Activated CD4-positive, alpha-beta T cell treated with anti-CD3 and anti-CD28 coated beads, Interleukin-2, amount 50 U/mL, for 4 hours (primary cell): ENCODE results near the gene BOLA1.
A peak's percentile ranks its signal among the peaks of the same experiment; 100 is the strongest.

Source experiments
- DNase-seq, 2 experiments: peaks; one replicate each; pipeline ENCODE4 v3.0.0-alpha.2; 2020

BOLA1 gene

DNA sequence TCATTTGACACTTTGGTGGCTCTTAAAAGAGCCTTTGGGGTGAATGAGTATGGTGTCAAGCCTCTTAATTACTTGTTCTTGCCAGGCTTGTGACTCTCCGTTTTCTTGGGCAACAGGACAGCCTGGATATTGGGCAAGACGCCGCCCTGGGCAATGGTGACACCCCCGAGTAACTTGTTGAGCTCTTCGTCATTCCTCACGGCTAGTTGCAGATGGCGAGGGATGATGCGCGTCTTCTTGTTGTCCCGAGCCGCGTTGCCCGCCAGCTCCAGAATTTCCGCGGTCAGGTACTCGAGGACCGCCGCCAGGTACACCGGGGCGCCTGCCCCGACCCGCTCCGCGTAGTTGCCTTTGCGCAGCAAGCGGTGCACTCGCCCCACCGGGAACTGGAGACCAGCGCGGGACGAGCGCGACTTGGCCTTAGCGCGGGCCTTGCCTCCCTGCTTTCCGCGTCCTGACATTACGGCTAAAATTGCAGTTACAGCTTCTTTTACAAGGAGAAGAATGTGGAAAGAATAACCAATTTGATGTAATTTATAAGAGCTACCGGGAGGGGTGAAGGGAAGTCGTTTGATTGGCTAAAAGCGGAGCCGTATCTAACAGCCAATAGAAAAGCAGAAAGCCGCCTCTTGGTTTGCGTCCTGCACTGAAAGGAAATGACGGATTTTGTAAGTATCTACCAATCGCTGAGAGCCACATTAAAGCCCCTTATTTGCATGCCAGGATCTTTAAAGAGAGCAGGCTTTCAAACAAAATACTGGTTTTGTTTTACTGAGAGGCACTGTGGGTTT is 11.7 kb upstream of the BOLA1 start:
- peak; percentile 56 to 63 for DNase-seq

DNA sequence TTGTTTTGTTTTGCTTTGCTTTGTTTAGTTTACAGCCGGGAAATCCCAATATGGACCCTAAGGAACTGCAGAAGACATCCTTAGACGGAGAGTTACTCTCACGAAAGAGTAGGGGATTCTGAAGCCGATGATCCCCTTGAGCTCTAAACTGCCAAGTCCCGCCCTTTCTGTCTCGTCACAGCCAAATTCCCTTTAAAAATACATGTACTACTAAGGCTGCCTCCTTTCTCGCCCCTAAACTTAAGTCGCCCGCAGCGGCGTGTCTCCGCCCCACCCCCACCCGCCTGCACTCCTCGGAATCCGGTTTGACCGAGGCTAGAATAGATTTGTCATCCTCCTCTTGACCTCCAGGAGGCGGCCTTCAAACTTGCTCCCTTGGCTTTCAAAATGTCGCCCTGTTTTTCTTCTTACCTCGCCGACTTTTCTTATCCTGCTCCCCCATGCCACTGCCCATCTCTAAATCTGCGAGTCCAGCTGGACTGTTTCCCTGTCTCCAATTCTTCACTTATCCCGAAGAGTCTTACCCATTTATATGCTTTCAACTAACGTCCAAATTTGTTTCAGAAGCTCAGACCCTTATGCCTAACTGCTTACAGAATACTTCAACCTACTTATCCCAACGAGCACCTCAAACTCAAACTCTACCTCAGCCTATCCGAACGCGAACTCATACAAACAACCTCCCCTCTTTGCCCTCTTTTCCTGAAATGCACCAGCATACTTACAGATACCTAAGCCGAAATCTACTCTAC is 10.9 kb upstream of the BOLA1 start:
- DNase-seq = peak; percentile 53 to 60

DNA sequence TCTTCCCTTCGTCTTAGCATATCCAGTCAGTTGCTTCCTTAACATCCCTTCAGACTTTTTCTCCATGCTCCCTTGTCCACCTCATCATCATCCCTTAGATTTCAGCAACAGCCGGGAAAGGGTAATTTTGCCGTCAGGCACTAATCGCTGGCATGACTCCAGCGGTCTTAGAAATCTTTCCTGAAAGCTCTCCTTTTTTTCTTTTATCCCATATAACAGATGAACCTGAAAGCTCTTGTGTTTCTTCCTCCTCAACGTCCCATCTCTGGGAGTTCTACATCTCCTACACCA is 10.4 kb upstream of the BOLA1 start:
- no peak for DNase-seq

DNA sequence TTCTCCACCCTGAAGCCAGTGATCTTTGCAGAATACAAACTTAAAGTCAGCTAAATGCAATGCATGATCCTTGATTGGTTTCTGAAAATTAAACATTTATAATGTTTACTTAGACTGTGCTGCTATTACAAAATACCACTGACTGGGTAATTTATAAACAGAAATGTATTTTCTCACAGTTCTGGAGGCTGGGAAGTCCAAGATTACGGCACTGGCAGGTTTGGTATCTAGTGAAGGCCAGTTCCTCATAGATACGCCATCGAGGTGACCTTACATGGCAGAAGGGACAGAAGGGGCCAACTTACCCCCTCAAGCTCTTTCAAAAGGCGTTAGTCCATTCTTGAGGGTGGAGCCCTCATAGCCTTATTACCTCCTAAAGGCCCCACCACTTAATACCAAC is 2.8 kb upstream of the BOLA1 start:
- no peak for DNase-seq

DNA sequence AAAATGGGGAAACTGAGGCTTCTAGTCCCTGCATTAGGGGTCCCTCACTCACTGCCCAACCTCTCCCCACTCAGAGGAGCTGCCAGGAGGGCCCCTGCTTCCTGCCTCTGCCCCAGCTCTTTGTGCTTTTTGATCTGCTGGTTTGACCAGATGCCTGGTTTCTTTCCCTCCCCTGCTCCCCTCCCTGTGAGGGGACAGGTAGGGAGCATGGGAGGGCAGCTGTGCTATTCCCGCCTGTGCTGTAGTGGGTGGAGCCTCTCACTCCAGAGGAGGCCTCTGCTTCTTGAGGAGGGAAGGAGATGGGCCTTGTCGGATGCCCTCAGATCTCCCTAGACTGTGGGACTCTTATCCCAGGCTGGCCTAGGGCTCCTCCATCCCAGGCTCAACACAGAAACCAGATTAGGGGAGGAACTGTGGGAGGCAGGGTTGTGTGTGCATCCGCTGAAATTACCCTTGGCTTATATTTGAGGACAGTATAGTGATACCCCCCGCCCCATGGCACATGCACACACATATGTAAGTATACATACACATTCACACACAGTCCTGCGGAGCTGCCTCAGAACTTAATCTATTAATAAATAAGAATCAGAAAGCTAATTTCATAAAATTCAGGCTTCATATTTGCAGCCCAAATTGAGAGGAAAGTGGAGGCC is 4.6 kb downstream of the BOLA1 start:
- no peak for DNase-seq

DNA sequence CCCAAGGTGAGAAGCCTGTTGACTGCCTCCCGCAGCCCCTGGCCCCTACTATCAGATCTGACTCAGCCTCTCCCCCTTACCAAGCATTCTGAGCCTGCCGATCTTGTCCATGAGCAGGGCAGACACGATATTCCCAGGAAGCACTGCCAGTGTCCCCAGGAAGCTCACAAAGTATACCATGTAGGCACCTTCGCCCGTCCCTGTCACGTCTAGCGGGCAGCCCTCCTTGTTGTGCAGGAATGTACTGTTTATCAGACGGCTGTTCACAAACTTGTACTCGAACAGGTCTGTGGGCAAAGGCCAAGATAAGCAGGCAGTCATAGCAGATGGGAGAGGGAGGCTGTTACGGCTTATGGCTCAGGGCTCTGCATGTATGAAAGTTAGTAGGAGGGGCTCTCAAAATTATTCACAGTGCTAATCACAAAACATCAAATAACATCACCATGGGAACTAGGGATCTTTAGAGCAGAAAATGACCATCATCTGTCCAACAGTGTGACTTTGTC is 7.3 kb downstream of the BOLA1 start:
- no peak for DNase-seq

DNA sequence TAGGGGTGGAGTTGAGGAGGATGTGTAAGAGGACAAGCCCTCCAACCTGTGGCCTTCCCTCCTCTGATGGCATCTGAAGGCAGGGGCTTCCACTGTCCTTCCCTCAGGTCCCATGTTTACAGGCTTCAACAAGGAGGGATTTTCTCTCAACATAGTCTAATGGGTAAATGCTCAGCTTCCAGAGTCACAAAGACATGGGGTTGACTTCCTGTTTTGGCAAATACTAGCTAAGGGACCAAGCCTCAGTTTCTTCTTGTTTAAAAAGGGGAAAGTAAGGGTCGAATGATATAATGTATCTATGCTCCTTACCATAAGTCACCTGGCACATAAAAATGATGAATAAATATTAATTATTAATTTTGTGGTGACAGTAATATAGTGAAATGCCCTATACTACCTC is 15.2 kb downstream of the BOLA1 start:
- no peak for DNase-seq

DNA sequence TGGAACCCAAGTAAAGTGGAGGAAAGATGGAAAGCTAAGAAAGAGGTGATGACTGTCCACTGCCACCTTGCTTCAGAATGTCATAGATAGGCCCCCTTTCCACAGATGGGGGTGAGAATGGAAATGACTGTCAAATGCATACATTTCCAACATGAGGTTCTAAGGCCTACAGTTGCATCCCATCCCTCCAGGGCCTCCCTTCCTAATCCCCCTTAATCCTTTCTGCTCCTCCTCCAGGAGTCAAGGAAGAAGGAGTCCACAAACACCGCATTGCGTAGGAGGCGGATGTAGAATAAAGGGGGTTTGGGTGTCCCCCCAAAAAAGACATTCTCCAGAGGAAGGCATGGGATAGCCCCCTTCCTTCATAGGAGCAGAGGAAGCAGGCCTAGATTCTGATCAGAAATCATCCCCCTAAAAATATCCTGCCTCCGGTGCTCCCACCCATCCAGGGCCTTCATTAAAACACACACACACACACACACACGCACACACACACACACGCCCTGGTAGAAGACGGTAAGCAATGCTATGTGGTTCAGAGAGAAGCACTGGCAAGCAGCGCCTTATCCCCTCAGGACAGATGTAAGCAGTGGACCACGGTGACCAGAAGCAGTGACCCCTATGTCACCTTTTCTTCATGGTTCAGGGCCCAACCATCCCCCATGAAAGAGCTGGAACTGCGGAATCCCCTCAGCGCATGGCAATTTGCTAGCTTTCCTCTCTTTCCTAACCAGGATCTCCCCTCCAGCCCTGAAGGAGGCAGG is 16.2 kb downstream of the BOLA1 start:
- no peak for DNase-seq

DNA sequence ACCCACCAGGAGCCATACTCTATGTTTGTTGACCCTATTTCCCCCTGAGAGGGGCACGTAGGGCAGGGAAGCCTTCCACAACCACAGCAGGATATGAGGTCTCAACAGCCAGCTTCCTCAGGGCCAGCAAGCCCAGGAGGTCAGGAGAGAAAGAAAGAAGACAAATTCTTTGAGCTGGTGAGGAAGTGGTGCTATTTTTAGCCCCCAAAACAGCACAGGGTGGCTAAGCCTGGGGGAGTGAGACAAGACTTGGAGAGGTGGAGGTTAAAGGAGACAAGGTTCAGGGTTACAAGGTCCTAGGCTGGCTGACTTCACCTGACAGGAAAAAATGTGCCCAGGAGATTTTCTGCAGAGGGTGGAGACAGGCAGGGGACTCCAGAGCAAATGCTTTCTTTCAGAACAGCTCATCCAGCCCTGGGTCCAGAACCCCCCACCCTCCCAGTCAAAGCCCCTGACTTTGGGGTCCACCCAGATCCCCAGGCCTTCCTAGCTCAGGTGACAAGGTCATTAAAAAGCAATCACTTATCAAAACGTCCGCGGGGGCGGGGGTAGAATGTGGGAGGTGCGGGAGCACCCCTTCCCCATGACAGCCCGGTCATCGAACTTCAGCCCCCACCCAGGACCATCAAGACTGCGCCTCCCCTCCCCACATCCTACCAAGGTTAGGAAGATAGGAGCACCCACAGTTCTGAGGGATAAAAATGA is 17.0 kb downstream of the BOLA1 start:
- no peak for DNase-seq

DNA sequence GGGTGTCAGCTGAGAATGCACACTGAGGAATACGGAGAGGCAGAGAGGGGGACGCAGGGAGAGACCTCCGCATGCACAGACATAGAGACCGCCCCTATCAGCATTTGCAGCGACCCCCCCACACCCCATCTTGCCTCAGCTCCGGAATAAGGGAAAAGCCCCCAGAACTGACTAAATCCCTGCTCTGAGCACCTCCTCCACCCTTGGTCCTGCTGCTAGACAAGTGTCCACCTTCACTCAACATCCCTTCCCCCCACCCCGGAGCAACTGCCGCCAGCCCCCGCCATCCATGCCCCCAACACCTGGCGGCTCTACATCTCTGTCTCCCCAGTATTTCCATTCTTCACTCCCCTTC is 17.5 kb downstream of the BOLA1 start:
- DNase-seq = no peak

DNA sequence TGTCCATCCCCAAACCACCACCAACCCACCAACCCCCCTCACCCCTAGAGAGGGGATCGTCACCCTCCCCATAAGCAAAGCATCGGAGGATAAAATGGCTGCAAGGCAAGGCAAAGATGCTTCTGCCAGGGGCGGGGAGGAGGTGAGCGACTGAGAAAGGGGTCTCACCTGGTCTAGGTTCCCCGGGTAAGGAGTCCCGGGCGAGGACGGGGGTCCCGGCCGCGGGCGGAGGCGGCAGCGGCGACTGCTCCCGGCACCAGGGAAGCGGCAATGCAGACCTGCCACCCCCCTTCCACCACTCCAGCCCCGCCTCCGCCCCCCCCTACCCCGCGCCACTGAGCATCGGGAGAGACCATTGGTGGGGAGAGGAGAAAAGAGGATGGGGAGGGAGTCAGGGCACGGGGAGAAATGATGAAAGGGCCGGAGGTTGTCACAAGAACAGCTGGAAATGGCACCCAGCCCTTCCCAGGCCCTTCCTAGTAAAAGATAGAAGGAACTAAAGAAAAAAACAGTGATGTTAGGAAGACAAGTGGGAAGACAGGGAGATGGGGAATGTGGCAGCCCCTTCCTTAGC is 18.3 kb downstream of the BOLA1 start, which contains the start of gene SV2A:
Gene SV2A (minus strand): TSS at position 274 of the 574 bp plus-strand sequence. CDS start 4,004 bp downstream, outside the sequence.
- peak; percentile 27 to 29 for DNase-seq

DNA sequence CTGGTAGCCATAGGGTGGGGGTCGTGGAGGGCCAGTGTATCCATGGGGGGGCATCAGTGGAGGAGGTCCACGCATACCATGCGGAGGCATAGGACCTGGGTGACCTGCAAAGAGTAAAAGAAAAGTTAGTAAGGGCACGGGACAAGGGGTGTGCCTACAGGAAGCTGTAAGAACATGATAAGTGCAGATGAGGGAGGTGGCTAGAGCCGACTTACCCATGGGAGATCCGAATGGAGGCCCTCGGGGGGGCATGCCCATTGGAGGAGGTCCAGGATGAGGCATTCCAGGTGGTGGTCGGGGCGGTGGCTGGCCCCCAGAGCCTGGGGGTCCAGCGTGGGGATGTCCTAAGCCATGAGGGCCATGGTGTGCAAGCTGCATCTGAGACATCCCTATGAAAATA is 24.3 kb downstream of the BOLA1 start:
- no peak for DNase-seq

DNA sequence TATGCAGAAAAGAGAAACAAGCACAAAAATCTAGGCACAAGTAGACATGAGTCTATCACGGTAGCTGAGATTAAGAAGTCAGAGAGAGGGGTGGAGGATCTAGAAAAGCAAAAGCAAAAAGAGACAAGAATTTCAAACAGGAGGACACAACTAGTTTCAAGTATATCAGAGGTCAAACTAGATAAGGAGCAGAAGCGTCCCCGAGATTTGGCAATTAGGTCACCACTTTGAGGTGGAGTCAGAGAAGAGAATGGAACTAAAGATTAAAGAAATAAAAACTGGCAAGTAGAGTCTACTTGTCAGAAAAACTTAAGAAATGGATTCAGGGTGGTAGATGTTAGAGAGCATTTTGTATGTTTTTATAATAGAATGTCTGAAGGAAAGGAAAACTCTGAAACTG is 26.0 kb downstream of the BOLA1 start:
- no peak for DNase-seq

DNA sequence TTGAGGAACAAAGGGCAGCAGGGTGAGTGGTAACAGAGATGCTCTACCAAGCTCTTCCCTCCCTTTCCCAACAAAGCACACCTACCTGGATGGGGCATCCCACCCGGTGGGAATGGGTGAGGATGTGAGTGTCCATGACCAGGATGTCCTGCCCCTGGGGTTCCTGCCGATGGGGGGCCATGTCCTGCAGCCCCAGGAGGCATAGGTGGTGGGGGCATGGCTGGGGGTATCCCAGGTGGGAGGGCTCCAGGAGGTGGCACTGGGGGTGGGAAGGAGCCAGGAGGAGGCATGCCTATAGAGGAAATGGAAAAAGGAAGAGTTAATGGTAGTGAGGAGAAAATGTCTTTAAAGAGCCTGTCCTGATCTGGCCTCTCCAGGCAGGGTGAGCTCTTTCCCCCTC is 26.4 kb downstream of the BOLA1 start:
- no peak for DNase-seq

DNA sequence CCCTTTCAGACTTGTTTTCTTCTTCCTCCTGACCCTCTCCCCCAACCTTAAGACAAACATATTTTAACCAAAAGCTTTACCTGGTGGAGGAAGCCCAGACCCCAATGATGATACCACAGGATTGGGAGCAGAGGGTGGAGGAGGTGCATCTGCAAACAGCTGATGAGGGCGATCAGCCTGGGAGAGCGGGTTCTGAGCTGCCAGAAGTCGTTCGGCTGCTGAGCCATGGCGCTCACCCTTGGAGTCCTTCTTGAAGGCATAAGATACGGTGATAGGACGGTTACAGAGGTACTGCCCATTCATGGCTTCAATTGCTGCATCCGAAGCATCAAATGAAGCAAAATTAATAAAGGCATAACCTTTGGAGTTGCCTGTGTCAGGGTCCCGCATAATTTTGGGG is 26.9 kb downstream of the BOLA1 start:
- no peak for DNase-seq

DNA sequence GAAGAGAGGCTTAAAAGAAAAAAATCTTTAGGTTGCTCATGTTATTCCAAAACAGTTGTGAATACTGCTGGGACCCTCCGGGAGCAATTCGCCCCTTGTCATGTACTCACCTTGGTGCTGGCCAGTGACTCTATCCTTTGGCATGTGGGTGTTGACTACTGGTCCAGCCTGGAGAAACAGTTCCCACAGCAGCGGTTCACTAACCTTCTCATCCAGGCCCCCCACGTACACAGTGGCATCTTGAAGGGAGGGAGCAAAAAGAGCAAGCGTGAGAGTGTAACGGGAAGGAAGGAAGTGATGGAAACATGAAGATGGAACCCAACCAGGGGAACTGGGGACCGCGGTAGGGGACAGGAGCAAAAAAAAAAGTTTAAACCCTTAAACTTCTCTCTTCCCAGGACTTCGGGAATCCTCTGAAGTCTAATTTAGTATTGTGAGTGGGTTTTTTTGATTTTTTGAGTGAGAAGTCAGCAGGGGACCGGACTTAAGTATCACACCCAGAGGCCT is 27.7 kb downstream of the BOLA1 start:
- DNase-seq = no peak

DNA sequence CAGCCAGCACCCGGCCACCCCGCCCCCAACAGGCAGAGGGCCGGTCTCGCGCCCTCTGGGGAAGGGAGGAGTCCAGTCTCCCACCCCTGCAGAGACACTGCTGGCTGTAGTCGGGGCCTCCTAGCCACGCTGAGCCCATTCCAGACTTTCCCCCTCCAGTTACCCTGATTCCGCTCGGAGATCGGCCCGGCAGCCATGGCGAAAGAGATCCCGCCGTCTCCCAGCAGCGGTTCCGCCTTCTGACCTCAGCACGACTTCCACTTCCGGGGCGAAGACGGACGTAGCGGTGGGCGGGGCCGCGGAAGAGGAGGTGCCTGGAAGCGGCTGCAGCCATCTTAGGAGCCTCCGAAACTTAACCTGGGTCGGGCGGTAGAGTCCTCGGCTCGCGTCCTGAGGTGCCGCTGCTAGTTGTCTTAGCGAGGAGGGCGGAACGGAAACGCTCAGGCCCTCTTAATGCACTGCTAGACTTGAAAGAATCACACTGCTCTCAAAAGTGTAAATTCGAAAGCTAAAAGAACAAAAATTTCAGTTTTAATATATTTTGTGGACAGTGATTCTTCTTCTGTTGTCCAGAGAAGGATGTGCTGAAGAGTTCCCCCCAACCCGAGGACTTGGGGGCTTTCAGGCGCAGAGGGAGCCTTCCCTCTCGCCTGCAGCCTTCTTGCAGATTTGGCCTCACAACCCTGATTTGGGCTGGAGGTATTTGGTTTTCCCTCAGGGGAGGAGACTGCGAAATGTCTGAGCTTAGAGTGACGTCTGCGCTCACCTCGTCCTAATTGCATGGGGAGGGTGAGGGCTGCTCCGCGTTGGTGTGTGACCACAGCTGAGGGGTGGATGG is 28.4 kb downstream of the BOLA1 start, which contains the start of gene SF3B4:
Gene SF3B4 (minus strand): TSS at position 241 of the 838 bp plus-strand sequence. CDS start 44 bp downstream, at position 197.
- peak; percentile 94 for DNase-seq

DNA sequence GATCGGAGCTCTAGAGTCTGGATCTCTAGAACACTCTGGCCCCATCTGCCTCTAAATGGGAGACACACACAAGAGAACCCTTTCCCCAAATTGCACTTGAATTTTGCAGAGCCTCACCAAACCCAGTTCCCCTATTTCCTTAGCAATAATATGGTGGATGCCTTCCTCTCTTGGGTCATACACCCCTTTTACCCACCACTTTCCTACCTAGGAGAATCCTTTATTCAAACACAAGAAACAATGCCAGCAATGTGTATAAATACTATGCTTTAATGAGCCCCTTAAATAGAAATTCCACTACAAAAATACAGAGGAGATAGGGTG is 29.0 kb downstream of the BOLA1 start:
- no peak for DNase-seq

DNA sequence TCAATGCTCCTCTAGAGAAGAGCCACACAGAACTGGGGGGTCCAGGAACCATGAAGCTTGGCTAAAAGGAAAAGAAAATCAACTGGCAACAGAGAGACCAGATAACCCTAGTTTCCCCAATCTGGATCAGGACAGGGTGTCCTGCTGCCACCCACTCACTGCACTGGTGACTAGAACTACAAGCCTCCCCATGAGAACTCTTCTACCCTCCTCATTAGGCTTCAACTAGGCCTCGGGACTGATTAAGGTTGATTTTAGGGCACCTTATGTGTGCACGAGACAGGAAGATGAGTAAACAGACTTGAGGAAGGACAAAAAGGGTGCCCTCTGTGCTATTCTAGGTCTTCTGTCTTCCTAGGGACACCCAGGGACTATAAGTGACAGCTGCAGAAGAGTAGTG is 30.5 kb downstream of the BOLA1 start:
- DNase-seq = no peak

DNA sequence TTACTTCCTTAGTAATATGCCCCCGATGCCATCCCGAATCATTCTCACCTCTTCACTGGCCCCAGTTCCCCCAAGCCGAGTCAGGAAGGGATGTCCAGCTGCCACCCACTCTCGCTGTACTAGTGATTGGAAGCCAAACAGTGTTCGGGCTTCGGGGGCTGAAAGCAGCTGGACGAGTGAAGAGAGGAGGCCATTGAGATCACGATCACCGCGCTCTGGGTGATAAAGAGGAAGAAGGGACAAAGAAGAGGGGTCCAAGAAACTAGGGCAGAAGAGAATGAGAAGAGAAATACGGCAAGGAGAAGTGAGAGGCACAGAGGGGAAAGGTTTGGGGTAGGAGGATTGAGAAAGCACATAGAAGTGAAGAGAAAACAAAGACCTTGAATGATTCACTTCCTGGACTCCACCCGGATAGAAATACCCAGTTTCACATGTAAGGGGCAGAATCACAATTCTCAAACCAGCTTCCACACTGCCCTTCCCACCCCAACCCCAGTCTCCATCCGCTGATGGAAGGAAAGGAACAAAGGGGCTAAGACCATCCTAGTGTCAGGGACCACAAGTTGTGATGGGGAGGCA is 31.9 kb downstream of the BOLA1 start:
- DNase-seq = no peak

DNA sequence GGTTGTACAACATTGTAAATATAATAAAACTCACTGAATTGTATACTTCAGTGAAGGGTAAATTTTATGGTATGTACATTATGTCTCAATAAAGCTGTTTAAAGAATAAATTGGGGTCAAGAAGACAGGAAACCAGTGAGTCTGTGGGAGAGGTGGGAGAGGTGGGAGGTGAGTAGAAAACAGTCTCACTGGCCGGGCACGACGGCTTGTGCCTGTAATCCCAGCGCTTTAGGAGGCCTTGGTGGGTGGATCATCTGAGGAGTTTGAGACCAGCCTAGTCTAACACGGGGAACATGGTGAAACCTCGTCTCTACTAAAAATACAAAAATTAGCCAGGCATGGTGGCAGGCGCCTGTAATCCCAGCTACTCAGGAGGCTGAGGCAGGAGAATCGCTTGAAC is 33.1 kb downstream of the BOLA1 start:
- no peak for DNase-seq
